BLaER1 (cell line): ENCODE results near the gene PSMA8.
A peak's percentile ranks its signal among the peaks of the same experiment; 100 is the strongest.
"Not testable (repeated sequence)": the region's sequence is repeated elsewhere in the genome, so short reads cannot be mapped to it uniquely, and the experiment has no call there.

Experiments used
- H3K27ac ChIP-seq: shearing (Covaris generic); formaldehyde crosslinking; 2 replicates; pipeline ENCODE4 v1.8.1; 2022
- H3K27me3 ChIP-seq: shearing (Covaris generic); formaldehyde crosslinking; 2 replicates; pipeline ENCODE4 v1.8.1; 2022
- H3K36me3 ChIP-seq: shearing (Covaris generic); formaldehyde crosslinking; 2 replicates; pipeline ENCODE4 v1.8.1; 2022
- H3K4me1 ChIP-seq: shearing (Covaris generic); formaldehyde crosslinking; 2 replicates; pipeline ENCODE4 v1.8.1; 2022
- H3K4me2 ChIP-seq: shearing (Covaris generic); formaldehyde crosslinking; 2 replicates; pipeline ENCODE4 v1.8.1; 2022
- H3K4me3 ChIP-seq: shearing (Covaris generic); formaldehyde crosslinking; 2 replicates; pipeline ENCODE4 v1.8.1; 2022
- H3K9ac ChIP-seq: shearing (Covaris generic); formaldehyde crosslinking; 2 replicates; pipeline ENCODE4 v1.8.1; 2022
- H3K9me3 ChIP-seq: shearing (Covaris generic); formaldehyde crosslinking; 2 replicates; pipeline ENCODE4 v1.8.1; 2022
- H4K20me1 ChIP-seq: shearing (Covaris generic); formaldehyde crosslinking; 2 replicates; pipeline ENCODE4 v1.8.1; 2022
- Cebpa-rat ChIP-seq: shearing (Covaris generic); IDR thresholded peaks from 2 replicates; pipeline ENCODE4 v1.8.1; 2022

The PSMA8 gene

GRCh38 chr18:26103579-26103978, 30.1 kb upstream of the PSMA8 start:
- H3K4me1 ChIP-seq, result no peaks in the 10 kb centered on the region
- no peaks in the 10 kb centered on the region for H3K36me3 ChIP-seq

GRCh38 chr18:26104035-26104434, 29.6 kb upstream of the PSMA8 start:
- Histone ChIP-seq H3K4me1 (no peaks in the 10 kb centered on the region), H4K20me1 (no peaks in the 10 kb centered on the region), H3K27me3 (no peaks in the 10 kb centered on the region), H3K36me3 (no peaks in the 10 kb centered on the region), H3K4me3 (no peak overlapping the region), H3K4me2 (no peak overlapping the region), H3K27ac (no peak overlapping the region), H3K9ac (no peak overlapping the region), H3K9me3 (no peaks in the 10 kb centered on the region)
- TF ChIP-seq Cebpa-rat, result no peak

More at GRCh38 chr18:26103579-26103978, 30.1 kb upstream of the PSMA8 start:
- Histone ChIP-seq H4K20me1 (no peaks in the 10 kb centered on the region), H3K9me3 (no peaks in the 10 kb centered on the region), H3K4me3 (no peak overlapping the region), H3K27me3 (no peaks in the 10 kb centered on the region), H3K27ac (no peak overlapping the region), H3K9ac (no peak overlapping the region), H3K4me2 (no peak overlapping the region)
- no peak for TF ChIP-seq Cebpa-rat

DNA sequence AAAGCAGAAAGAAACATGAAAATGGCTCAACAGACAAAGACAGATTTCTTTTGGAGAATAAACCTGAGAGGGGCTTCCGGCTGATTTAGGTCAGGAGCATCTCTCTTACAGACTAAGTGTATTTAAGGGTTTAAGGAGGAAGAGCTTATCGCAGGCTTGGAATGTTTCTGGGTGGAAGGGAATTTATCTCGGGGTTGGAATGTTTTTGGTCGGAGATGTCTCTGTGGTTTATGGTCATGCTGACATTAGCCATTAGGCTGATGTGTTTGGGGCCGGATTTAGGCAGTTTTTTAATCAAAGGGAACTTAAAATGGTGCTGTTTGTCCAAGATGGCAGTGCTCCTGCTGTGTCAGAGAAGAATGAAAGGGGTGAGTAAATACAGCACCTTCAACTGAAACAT, 14.4 kb upstream of the PSMA8 start:
- H3K27me3 ChIP-seq, result no peaks in the 10 kb centered on the region
- peaks cover 4% of the 10 kb centered on the region; the same call in 1 of the 2 replicates for H3K9me3 ChIP-seq
- H3K9ac ChIP-seq, result no peak overlapping the region
- no peak overlapping the region for H3K4me3 ChIP-seq
- no peak for TF ChIP-seq Cebpa-rat
- no peak overlapping the region for H3K4me2 ChIP-seq
- H3K4me1 ChIP-seq, result no peaks in the 10 kb centered on the region
- H4K20me1 ChIP-seq, result no peaks in the 10 kb centered on the region
- H3K27ac ChIP-seq, result no peak overlapping the region
- no peaks in the 10 kb centered on the region for H3K36me3 ChIP-seq

DNA sequence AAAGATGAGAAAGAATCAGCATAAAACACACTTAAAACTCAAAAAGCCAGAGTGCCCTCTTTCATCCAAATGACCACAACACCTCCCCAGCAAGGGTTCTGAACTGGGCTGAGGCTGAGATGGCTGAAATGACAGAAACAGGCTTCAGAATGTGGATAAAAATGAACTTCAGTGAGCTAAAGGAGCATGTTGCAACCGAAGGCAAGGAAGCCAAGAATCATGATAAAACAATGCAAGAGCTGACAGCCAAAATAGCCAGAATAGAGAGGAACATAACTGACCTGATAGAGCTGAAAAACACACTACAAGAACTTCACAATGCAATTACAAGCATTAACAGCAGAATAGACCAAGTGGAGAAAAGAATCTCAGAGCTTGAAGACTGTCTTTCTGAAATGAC, 12.2 kb upstream of the PSMA8 start:
- TF ChIP-seq Cebpa-rat, result no peak
- H3K4me3 ChIP-seq, result no peak overlapping the region
- H3K9me3 ChIP-seq, result peaks cover 4% of the 10 kb centered on the region; the same call in 1 of the 2 replicates
- H3K36me3 ChIP-seq, result no peaks in the 10 kb centered on the region
- H3K9ac ChIP-seq, result no peak overlapping the region
- no peak overlapping the region for H3K27ac ChIP-seq
- no peak overlapping the region for H3K4me2 ChIP-seq
- H3K27me3 ChIP-seq, result no peaks in the 10 kb centered on the region
- H3K4me1 ChIP-seq, result no peaks in the 10 kb centered on the region
- no peaks in the 10 kb centered on the region for H4K20me1 ChIP-seq

DNA sequence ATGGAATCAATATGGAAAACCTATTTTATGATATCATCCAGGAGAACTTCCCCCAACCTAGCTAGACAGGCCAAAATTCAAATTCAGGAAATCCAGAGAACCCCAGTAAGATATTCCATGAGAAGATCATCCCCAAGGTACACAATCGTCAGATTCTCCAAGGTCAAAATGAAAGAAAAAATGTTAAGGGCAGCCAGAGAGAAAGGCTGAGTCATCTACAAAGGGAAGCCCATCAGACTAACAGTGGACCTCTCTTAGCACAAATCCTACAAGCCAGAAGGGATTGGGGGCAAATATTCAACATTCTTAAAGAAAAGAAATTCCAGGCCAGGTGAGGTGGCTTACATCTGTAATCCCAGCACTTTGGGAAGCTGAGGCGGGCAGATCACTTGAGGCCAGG, 11.7 kb upstream of the PSMA8 start:
- not testable (repeated sequence) for H3K4me2 ChIP-seq, H3K27ac ChIP-seq, H3K4me1 ChIP-seq, H3K36me3 ChIP-seq, H3K9ac ChIP-seq, H3K4me3 ChIP-seq, H3K9me3 ChIP-seq, H4K20me1 ChIP-seq, H3K27me3 ChIP-seq

DNA sequence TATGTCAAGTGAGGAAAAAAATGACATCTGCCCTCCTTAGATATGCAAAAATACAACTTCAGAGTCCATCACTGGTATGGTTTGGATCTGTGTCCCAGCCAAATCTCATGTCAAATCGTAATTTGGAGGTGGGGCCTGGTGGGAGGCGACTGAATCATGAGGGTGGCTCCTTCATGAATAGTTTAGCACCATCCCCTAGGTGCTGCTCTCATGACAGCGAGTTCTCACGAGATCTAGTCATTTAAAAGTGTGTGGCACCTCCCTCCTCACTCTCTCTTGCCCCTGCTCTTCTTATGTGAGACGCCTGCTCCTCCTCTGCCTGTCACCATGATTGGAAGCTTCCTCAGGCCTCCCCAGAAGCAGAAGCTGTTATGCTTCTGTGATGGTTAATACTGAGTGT, 5.9 kb upstream of the PSMA8 start:
- TF ChIP-seq Cebpa-rat, result no peak
- Histone ChIP-seq H3K9ac (no peak overlapping the region), H3K36me3 (no peaks in the 10 kb centered on the region), H3K27ac (no peak overlapping the region), H4K20me1 (no peaks in the 10 kb centered on the region), H3K4me3 (no peak overlapping the region), H3K9me3 (no peaks in the 10 kb centered on the region), H3K4me2 (no peak overlapping the region), H3K27me3 (no peaks in the 10 kb centered on the region), H3K4me1 (no peaks in the 10 kb centered on the region)

DNA sequence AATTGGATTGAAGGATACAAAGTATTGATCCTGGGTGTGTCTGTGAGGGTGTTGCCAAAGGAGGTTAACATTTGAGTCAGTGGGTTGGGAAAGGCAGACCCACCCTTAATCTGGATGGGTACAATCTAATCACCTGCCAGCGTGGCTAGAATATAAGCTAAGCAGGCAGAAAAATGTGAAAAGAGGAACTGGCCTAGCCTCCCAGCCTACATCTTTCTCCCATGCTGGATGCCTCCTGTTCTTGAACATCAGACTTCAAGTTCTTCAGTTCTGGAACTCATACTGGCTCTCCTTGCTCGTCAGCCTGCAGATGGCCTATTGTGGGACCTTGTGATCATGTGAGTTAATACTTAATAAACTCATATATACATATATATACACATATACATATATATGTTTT, 5.5 kb upstream of the PSMA8 start:
- not testable (repeated sequence) for H3K4me2 ChIP-seq, H3K4me1 ChIP-seq, H3K27ac ChIP-seq, H3K36me3 ChIP-seq, H3K27me3 ChIP-seq, H4K20me1 ChIP-seq, H3K9ac ChIP-seq, H3K9me3 ChIP-seq, H3K4me3 ChIP-seq

GRCh38 chr18:26134107-26134506, 438 bp downstream of the PSMA8 start:
- H3K4me1 ChIP-seq, result no peaks in the 10 kb centered on the region
- no peaks in the 10 kb centered on the region for H4K20me1 ChIP-seq
- peak overlapping the region; percentile 57 for H3K4me2 ChIP-seq
- H3K27ac ChIP-seq, result peak overlapping the region; percentile 48; the same call in 1 of the 2 replicates
- TF ChIP-seq Cebpa-rat, result no peak
- H3K36me3 ChIP-seq, result no peaks in the 10 kb centered on the region
- peak overlapping the region; percentile 42; the same call in 1 of the 2 replicates for H3K9ac ChIP-seq
- H3K4me3 ChIP-seq, result peak overlapping the region; percentile 63
- no peaks in the 10 kb centered on the region for H3K27me3 ChIP-seq
- H3K9me3 ChIP-seq, result no peaks in the 10 kb centered on the region; the same call in 1 of the 2 replicates

GRCh38 chr18:26135548-26135947, 1.9 kb downstream of the PSMA8 start:
- no peak overlapping the region for H3K9ac ChIP-seq
- no peak overlapping the region for H3K4me3 ChIP-seq
- no peak for TF ChIP-seq Cebpa-rat
- H3K36me3 ChIP-seq, result no peaks in the 10 kb centered on the region
- no peaks in the 10 kb centered on the region for H3K4me1 ChIP-seq
- H4K20me1 ChIP-seq, result no peaks in the 10 kb centered on the region
- no peak overlapping the region for H3K4me2 ChIP-seq
- H3K9me3 ChIP-seq, result no peaks in the 10 kb centered on the region; the same call in 1 of the 2 replicates
- H3K27ac ChIP-seq, result no peak overlapping the region
- no peaks in the 10 kb centered on the region for H3K27me3 ChIP-seq

GRCh38 chr18:26157326-26157725, 23.7 kb downstream of the PSMA8 start:
- no peak overlapping the region for H3K4me3 ChIP-seq
- H4K20me1 ChIP-seq, result no peaks in the 10 kb centered on the region
- no peak overlapping the region for H3K9ac ChIP-seq
- H3K27me3 ChIP-seq, result no peaks in the 10 kb centered on the region
- H3K36me3 ChIP-seq, result no peaks in the 10 kb centered on the region
- no peak for TF ChIP-seq Cebpa-rat
- H3K27ac ChIP-seq, result no peak overlapping the region
- H3K9me3 ChIP-seq, result no peaks in the 10 kb centered on the region
- H3K4me1 ChIP-seq, result no peaks in the 10 kb centered on the region
- no peak overlapping the region for H3K4me2 ChIP-seq

- H3K27me3 ChIP-seq, result no peaks in the 10 kb centered on the region
- no peaks in the 10 kb centered on the region for H4K20me1 ChIP-seq
- H3K4me1 ChIP-seq, result no peaks in the 10 kb centered on the region
- no peaks in the 10 kb centered on the region for H3K36me3 ChIP-seq
- H3K4me3 ChIP-seq, result no peak overlapping the region
- no peak for TF ChIP-seq Cebpa-rat
- no peak overlapping the region for H3K9ac ChIP-seq
- no peaks in the 10 kb centered on the region for H3K9me3 ChIP-seq
- H3K27ac ChIP-seq, result no peak overlapping the region
- H3K4me2 ChIP-seq, result no peak overlapping the region
Measured at GRCh38 chr18:26159353-26159752, 25.7 kb downstream of the PSMA8 start.
